ENCODE data around the gene G0S2. TPM values are rescaled to one million over a fixed set of nuclear protein-coding genes. Genes with fewer than 3 reads are reported as not detected.

Gene G0S2
- total and polyA plus RNA-seq, 9 donors, result 41.5 to 392 (median 77.6) TPM

GRCh38 chr1:209704584-209704983 is 29.4 kb downstream of the G0S2 start, which contains the start of gene HSD11B1:
Gene HSD11B1 (plus strand): TSS chr1:209704846. CDS start chr1:209704943, 97 bp downstream.
- intact Hi-C loops (cut with DNase I), result no loop called here
- H3K4me3 ChIP-seq, result peak within 1 kb of the TSS; percentile 0

GRCh38 chr1:209705033-209705598 is 29.9 kb downstream of the G0S2 start:
- TF ChIP-seq CTCF (IDR thresholded peaks at IDR 0.05), result no peak
- no peak for TF ChIP-seq POLR2A (IDR thresholded peaks at IDR 0.05)
- TF ChIP-seq EP300 (IDR thresholded peaks at IDR 0.05), result no peak
- H3K9me3 ChIP-seq, result no peaks in the 10 kb centered on the region
- peaks cover 12% of the 10 kb centered on the region for H3K4me1 ChIP-seq (ENCODE audit: insufficient read depth)
- intact Hi-C loops (cut with DNase I), result no loop called here
- H3K4me3 ChIP-seq, result peak overlapping the region; percentile 0
- no peak for DNase-seq
- no peaks in the 10 kb centered on the region for H3K27me3 ChIP-seq
- no peaks in the 10 kb centered on the region for H3K36me3 ChIP-seq
- WGBS, 3 donors, result 77 to 87% (median 80%) methylated on average over 2 of the region's 2 CpGs
- H3K27ac ChIP-seq, result no peak overlapping the region

More at GRCh38 chr1:209704584-209704983, 29.4 kb downstream of the G0S2 start, which contains the start of gene HSD11B1:
- Histone ChIP-seq H3K27ac (no peak within 1 kb of the TSS), H3K36me3 (no peaks in the 10 kb centered on the region), H3K27me3 (no peaks in the 10 kb centered on the region), H3K4me1 (ENCODE audit: insufficient read depth) (peaks cover 12% of the 10 kb centered on the region), H3K9me3 (no peaks in the 10 kb centered on the region)
- peak; percentile 83 to 95 (median 85) for DNase-seq
- peak; percentile 58 for TF ChIP-seq POLR2A (IDR thresholded peaks at IDR 0.05)
- no peak for TF ChIP-seq CTCF (IDR thresholded peaks at IDR 0.05)
- WGBS, 3 donors, result 35 to 43% (median 36%) methylated on average over 6 of the region's 6 CpGs

GRCh38 chr1:209706622-209707021 is 31.4 kb downstream of the G0S2 start:
- DNase-seq, result no peak
- H3K36me3 ChIP-seq, result no peaks in the 10 kb centered on the region
- intact Hi-C loops (cut with DNase I), result no loop called here
- H3K9me3 ChIP-seq, result no peaks in the 10 kb centered on the region
- TF ChIP-seq EP300 (IDR thresholded peaks at IDR 0.05) (no peak), CTCF (IDR thresholded peaks at IDR 0.05) (no peak), POLR2A (IDR thresholded peaks at IDR 0.05) (no peak)
- peaks cover 12% of the 10 kb centered on the region for H3K4me1 ChIP-seq (ENCODE audit: insufficient read depth)
- no peaks in the 10 kb centered on the region for H3K27me3 ChIP-seq
- H3K27ac ChIP-seq, result no peak overlapping the region
- no peak overlapping the region for H3K4me3 ChIP-seq
- 96 to 99% (median 97%) methylated on average over 3 of the region's 3 CpGs for WGBS, 3 donors

- H3K27ac ChIP-seq, result no peak overlapping the region
- no peak overlapping the region for H3K4me3 ChIP-seq
- no peaks in the 10 kb centered on the region for H3K9me3 ChIP-seq
- peaks cover 12% of the 10 kb centered on the region for H3K4me1 ChIP-seq (ENCODE audit: insufficient read depth)
- intact Hi-C loops (cut with DNase I), result no loop called here
- no peak for DNase-seq
- H3K36me3 ChIP-seq, result no peaks in the 10 kb centered on the region
- 95 to 98% (median 95%) methylated on average over 1 of the region's 1 CpG for WGBS, 3 donors
- H3K27me3 ChIP-seq, result no peaks in the 10 kb centered on the region
- TF ChIP-seq POLR2A (IDR thresholded peaks at IDR 0.05) (no peak), EP300 (IDR thresholded peaks at IDR 0.05) (no peak), CTCF (IDR thresholded peaks at IDR 0.05) (no peak)
Measured at GRCh38 chr1:209707308-209707707, 32.1 kb downstream of the G0S2 start.

All from ovary (tissue), 9 donors.